Measurements from ENCODE around the gene GSS.

GRCh38 chr20:34886122-34886521, 69.5 kb downstream of the GSS start:
- TF ChIP-seq, protein P1, sequence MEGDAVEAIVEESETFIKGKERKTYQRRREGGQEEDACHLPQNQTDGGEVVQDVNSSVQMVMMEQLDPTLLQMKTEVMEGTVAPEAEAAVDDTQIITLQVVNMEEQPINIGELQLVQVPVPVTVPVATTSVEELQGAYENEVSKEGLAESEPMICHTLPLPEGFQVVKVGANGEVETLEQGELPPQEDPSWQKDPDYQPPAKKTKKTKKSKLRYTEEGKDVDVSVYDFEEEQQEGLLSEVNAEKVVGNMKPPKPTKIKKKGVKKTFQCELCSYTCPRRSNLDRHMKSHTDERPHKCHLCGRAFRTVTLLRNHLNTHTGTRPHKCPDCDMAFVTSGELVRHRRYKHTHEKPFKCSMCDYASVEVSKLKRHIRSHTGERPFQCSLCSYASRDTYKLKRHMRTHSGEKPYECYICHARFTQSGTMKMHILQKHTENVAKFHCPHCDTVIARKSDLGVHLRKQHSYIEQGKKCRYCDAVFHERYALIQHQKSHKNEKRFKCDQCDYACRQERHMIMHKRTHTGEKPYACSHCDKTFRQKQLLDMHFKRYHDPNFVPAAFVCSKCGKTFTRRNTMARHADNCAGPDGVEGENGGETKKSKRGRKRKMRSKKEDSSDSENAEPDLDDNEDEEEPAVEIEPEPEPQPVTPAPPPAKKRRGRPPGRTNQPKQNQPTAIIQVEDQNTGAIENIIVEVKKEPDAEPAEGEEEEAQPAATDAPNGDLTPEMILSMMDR (IDR thresholded peaks at IDR 0.05) = no peak
- TF ChIP-seq POLR2A (IDR thresholded peaks at IDR 0.05) = no peak
- no peak for TF ChIP-seq EP300 (IDR thresholded peaks at IDR 0.05)
